MM.1S (cell line): ENCODE results near the gene MRAP2.

Experiments used
- DNase-seq: peaks from one replicate; pipeline ENCODE4 v3.0.0-alpha.2; 2015
- H2AFZ ChIP-seq: fragments of 300-600 bp; sonication (generic); 2 replicates; pipeline ENCODE4 v1.6.0; 2016; ENCODE audit warnings: antibody characterized with exemption, low read length
- H3F3A ChIP-seq: fragments of 300-600 bp; sonication (generic); 2 replicates; pipeline ENCODE4 v1.6.1; 2016; ENCODE audit warnings: mild to moderate bottlenecking, antibody characterized with exemption, low read length, moderate library complexity, mixed read lengths; ENCODE audit not compliant: insufficient read depth
- H3K27ac ChIP-seq: fragments of 300-600 bp; sonication (generic); 2 replicates; pipeline ENCODE4 v1.5.1; 2016; ENCODE audit warnings: mild to moderate bottlenecking, low read length
- H3K27me3 ChIP-seq: fragments of 300-600 bp; sonication (generic); replicated peaks from 2 replicates; pipeline ENCODE4 v1.6.0; 2016; ENCODE audit warnings: low read length; ENCODE audit not compliant: insufficient read depth
- H3K36me3 ChIP-seq: fragments of 300-600 bp; sonication (generic); replicated peaks from 2 replicates; pipeline ENCODE4 v1.6.1; 2016; ENCODE audit warnings: mild to moderate bottlenecking, low read length, mixed read lengths; ENCODE audit not compliant: insufficient read depth
- H3K4me1 ChIP-seq: fragments of 300-600 bp; sonication (generic); 2 replicates; pipeline ENCODE4 v1.6.1; 2016; ENCODE audit warnings: low read length, mixed read lengths
- H3K4me2 ChIP-seq: fragments of 300-600 bp; sonication (generic); 2 replicates; pipeline ENCODE4 v1.6.0; 2016; ENCODE audit warnings: low read depth, low read length
- H3K4me3 ChIP-seq: fragments of 300-600 bp; sonication (generic); 2 replicates; pipeline ENCODE4 v1.5.1; 2016; ENCODE audit warnings: low read length, mixed read lengths
- H3K79me2 ChIP-seq: fragments of 300-600 bp; sonication (generic); 2 replicates; pipeline ENCODE4 v1.6.1; 2016; ENCODE audit warnings: mixed run types, low read length, mixed read lengths
- H3K9ac ChIP-seq: fragments of 300-600 bp; sonication (generic); 2 replicates; pipeline ENCODE4 v1.6.1; 2016; ENCODE audit warnings: low read length, mixed read lengths
- H3K9me2 ChIP-seq: fragments of 300-600 bp; sonication (generic); replicated peaks from 2 replicates; pipeline ENCODE4 v1.6.1; 2016; ENCODE audit warnings: mild to moderate bottlenecking, low read length, mixed read lengths; ENCODE audit not compliant: insufficient read depth
- H3K9me3 ChIP-seq: fragments of 300-600 bp; sonication (generic); replicated peaks from 2 replicates; pipeline ENCODE4 v1.6.1; 2016; ENCODE audit warnings: mild to moderate bottlenecking, low read length, mixed read lengths; ENCODE audit not compliant: insufficient read depth
- H4K20me1 ChIP-seq: fragments of 300-600 bp; sonication (generic); 2 replicates; pipeline ENCODE4 v1.6.1; 2016; ENCODE audit warnings: mild to moderate bottlenecking, low read length, moderate library complexity, mixed read lengths; ENCODE audit not compliant: insufficient read depth
- EZH2 ChIP-seq: fragments of 300-600 bp; sonication (generic); optimal IDR thresholded peaks from 2 replicates; pipeline ENCODE3; 2017; ENCODE audit warnings: low read depth, mild to moderate bottlenecking, antibody characterized with exemption, low read length, mixed read lengths
- EZH2phosphoT487 ChIP-seq: fragments of 300-600 bp; sonication (generic); IDR thresholded peaks from 2 replicates; pipeline ENCODE4 v1.6.1; 2018; ENCODE audit warnings: antibody characterized with exemption, low read length
- TF ChIP-seq, protein P1 (sequence below): fragments of 300-600 bp; sonication (generic); IDR thresholded peaks from 2 replicates; pipeline ENCODE4 v1.5.1; 2016; ENCODE audit warnings: antibody characterized with exemption, low read length, mixed read lengths

MRAP2 gene

DNA sequence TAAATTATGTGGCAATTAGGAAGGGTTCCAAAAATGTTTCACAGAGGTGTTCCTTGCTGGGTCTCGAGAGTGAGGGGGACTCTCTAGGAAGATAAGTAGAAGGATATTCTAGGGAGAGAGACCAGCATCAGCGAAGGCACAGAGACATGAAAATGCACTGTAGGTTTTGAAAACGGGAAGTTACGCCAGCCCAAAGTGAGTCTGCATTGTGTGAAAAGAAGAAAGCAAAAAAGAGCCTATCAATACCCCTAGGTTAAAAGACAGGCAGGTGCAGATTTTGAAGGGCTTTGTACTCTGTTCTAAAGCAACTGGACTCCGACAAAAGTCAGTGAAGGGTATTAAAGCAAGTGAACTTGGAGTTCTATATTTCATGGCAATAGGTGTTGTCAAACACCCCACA is 25.7 kb upstream of the MRAP2 start:
- no peaks in the 10 kb centered on the region for H3K79me2 ChIP-seq

DNA sequence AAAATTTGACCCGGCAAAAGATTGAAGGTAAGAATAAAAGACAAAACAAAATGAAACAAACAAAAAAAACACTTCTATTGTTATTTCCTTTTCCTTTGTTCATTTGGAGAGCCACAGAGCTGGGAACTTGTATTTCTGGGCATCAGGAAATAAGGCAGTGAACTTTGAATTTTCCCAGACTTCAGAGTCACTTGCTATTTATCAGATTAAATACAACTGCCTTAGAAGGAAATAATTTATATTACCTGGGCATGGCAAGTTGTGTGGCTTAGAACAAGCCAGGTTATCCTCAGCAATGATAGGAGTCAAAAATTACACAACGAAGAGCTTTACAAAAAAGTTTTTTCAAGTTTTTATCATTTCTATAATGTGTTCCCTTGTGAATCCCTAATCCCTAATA is 20.2 kb upstream of the MRAP2 start:
- Histone ChIP-seq H3K4me1 (no peaks in the 10 kb centered on the region), H3K9ac (no peak overlapping the region), H3K4me2 (no peak overlapping the region), H3K79me2 (no peaks in the 10 kb centered on the region), H3K9me2 (no peaks in the 10 kb centered on the region), H3K27ac (no peak overlapping the region), H2AFZ (no peak overlapping the region), H3K4me3 (no peak overlapping the region), H3F3A (no peaks in the 10 kb centered on the region), H3K9me3 (no peaks in the 10 kb centered on the region), H4K20me1 (no peaks in the 10 kb centered on the region), H3K27me3 (no peaks in the 10 kb centered on the region), H3K36me3 (no peaks in the 10 kb centered on the region)
- DNase-seq = no peak
- TF ChIP-seq EZH2 = no peak
- no peak for TF ChIP-seq EZH2phosphoT487
- TF ChIP-seq, protein P1, sequence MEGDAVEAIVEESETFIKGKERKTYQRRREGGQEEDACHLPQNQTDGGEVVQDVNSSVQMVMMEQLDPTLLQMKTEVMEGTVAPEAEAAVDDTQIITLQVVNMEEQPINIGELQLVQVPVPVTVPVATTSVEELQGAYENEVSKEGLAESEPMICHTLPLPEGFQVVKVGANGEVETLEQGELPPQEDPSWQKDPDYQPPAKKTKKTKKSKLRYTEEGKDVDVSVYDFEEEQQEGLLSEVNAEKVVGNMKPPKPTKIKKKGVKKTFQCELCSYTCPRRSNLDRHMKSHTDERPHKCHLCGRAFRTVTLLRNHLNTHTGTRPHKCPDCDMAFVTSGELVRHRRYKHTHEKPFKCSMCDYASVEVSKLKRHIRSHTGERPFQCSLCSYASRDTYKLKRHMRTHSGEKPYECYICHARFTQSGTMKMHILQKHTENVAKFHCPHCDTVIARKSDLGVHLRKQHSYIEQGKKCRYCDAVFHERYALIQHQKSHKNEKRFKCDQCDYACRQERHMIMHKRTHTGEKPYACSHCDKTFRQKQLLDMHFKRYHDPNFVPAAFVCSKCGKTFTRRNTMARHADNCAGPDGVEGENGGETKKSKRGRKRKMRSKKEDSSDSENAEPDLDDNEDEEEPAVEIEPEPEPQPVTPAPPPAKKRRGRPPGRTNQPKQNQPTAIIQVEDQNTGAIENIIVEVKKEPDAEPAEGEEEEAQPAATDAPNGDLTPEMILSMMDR = no peak

More for the DNA sequence above, 25.7 kb upstream of the MRAP2 start:
- Histone ChIP-seq H3K4me3 (no peak overlapping the region), H3F3A (no peaks in the 10 kb centered on the region), H3K36me3 (no peaks in the 10 kb centered on the region), H3K27me3 (no peaks in the 10 kb centered on the region), H3K9me3 (no peaks in the 10 kb centered on the region), H4K20me1 (no peaks in the 10 kb centered on the region), H3K9me2 (no peaks in the 10 kb centered on the region), H3K9ac (no peak overlapping the region), H3K27ac (no peak overlapping the region), H3K4me2 (no peak overlapping the region), H3K4me1 (no peaks in the 10 kb centered on the region), H2AFZ (no peak overlapping the region)
- DNase-seq = no peak
- no peak for TF ChIP-seq EZH2phosphoT487
- TF ChIP-seq, protein P1 = no peak
- no peak for TF ChIP-seq EZH2

DNA sequence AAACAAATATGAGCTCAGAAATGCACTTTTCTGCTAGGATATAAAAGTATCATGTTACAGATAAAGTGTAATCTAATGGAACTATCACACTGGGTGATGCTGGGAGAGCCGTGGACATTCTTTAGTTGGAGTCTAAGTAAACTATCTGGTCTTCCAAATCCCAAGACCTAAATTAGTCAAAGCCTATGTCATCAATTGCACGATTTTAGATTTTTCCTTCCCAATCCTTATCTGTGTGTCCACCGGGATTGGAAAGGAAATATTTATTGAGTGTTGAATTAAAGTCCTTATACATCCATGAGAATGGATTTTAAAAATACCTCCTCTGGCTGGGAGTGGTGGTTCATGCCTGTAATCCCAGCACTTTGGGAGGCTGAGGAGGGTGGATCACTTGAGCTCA is 19.6 kb upstream of the MRAP2 start:
- Histone ChIP-seq H3K4me1 (no peaks in the 10 kb centered on the region; the same call in 1 of the 2 replicates), H3K9ac (no peak overlapping the region), H3K27ac (no peak overlapping the region), H3K4me2 (no peak overlapping the region), H3F3A (no peaks in the 10 kb centered on the region), H3K79me2 (no peaks in the 10 kb centered on the region), H4K20me1 (no peaks in the 10 kb centered on the region), H3K27me3 (no peaks in the 10 kb centered on the region), H3K9me2 (no peaks in the 10 kb centered on the region), H2AFZ (no peak overlapping the region), H3K36me3 (no peaks in the 10 kb centered on the region), H3K9me3 (no peaks in the 10 kb centered on the region), H3K4me3 (no peak overlapping the region)
- no peak for DNase-seq
- no peak for TF ChIP-seq EZH2phosphoT487
- TF ChIP-seq, protein P1 = no peak
